RCC 7860 (cell line): ENCODE data around the gene ATP11C.
A peak's percentile ranks its signal among the peaks of the same experiment; 100 is the strongest.
"Not testable (repeated sequence)": the region's sequence is repeated elsewhere in the genome, so short reads cannot be mapped to it uniquely, and the experiment has no call there.

Source experiments
- DNase-seq: peaks from one replicate; pipeline ENCODE4 v3.0.0-alpha.2; 2015; ENCODE audit warnings: low spot score
- FAIRE-seq: peaks from 2 replicates; lab custom pipeline; 2012; peaks lifted over from hg19 to GRCh38; lab: Jason Lieb, UNC

Gene ATP11C

GRCh38 chrX:139932901-139933796 is at the start of gene ATP11C:
ATP11C (minus strand) TSS chrX:139933053; CDS start chrX:139932042, 1,011 bp downstream.
- peak; percentile 69 for DNase-seq
- peak; percentile 51 for FAIRE-seq

GRCh38 chrX:139974471-139974870 is 41.6 kb upstream of the ATP11C start:
- no peak for FAIRE-seq
- DNase-seq = no peak

- FAIRE-seq (no peak), DNase-seq (no peak)
These were observed 40.1 kb upstream of the ATP11C start for GRCh38 chrX:139972629-139973624.

GRCh38 chrX:139972113-139972512 is 39.3 kb upstream of the ATP11C start:
- FAIRE-seq = no peak
- DNase-seq = no peak

- DNase-seq = no peak
- no peak for FAIRE-seq
These were observed 38.5 kb upstream of the ATP11C start for GRCh38 chrX:139971394-139971749.

GRCh38 chrX:139969286-139969685 is 36.4 kb upstream of the ATP11C start:
- FAIRE-seq = no peak
- DNase-seq = no peak

- no peak for DNase-seq
- no peak for FAIRE-seq
These were observed 34.9 kb upstream of the ATP11C start for GRCh38 chrX:139967750-139968149.

- FAIRE-seq (no peak), DNase-seq (no peak)
These were observed 34.4 kb upstream of the ATP11C start for GRCh38 chrX:139967300-139967699.

- not testable (repeated sequence) for FAIRE-seq, DNase-seq
These were observed 33.3 kb upstream of the ATP11C start for GRCh38 chrX:139966159-139966558.

GRCh38 chrX:139965421-139965820 is 32.6 kb upstream of the ATP11C start, which contains the start of gene CXorf66:
CXorf66 (minus strand) TSS chrX:139965521; CDS start chrX:139965496, 25 bp downstream.
- DNase-seq (no peak), FAIRE-seq (no peak)

GRCh38 chrX:139961091-139961490 is 28.2 kb upstream of the ATP11C start:
- not testable (repeated sequence) for DNase-seq, FAIRE-seq

GRCh38 chrX:139949703-139950102 is 16.9 kb upstream of the ATP11C start:
- FAIRE-seq (no peak), DNase-seq (no peak)

- no peak for DNase-seq
- FAIRE-seq = no peak
These were observed 12.2 kb upstream of the ATP11C start for GRCh38 chrX:139945075-139945474.

GRCh38 chrX:139936259-139936658 is 3.4 kb upstream of the ATP11C start:
- FAIRE-seq = no peak
- DNase-seq = no peak

GRCh38 chrX:139933904-139934303 is 1.1 kb upstream of the ATP11C start:
- DNase-seq (no peak), FAIRE-seq (no peak)

GRCh38 chrX:139932073-139932900 is 566 bp downstream of the ATP11C start:
- FAIRE-seq = no peak
- DNase-seq = peak; percentile 3

GRCh38 chrX:139931646-139932072 is 1.2 kb downstream of the ATP11C start:
- DNase-seq (no peak), FAIRE-seq (no peak)

- DNase-seq = peak; percentile 3
These were observed 1.8 kb downstream of the ATP11C start for GRCh38 chrX:139930916-139931645.

GRCh38 chrX:139930401-139930800 is 2.5 kb downstream of the ATP11C start:
- FAIRE-seq (no peak), DNase-seq (no peak)

More at GRCh38 chrX:139930916-139931645, 1.8 kb downstream of the ATP11C start:
- FAIRE-seq = no peak

GRCh38 chrX:139929876-139930275 is 3.0 kb downstream of the ATP11C start:
- FAIRE-seq (no peak), DNase-seq (no peak)
